Right renal pelvis (tissue), 4 donors: Measurements from ENCODE around the gene MYADM. TPM values are rescaled to one million over a fixed set of nuclear protein-coding genes. Genes with fewer than 3 reads are reported as not detected.
"Not testable (repeated sequence)": the region's sequence is repeated elsewhere in the genome, so short reads cannot be mapped to it uniquely, and the experiment has no call there.

Experiments
- DNase-seq, 4 donors: peaks; one replicate each; pipeline ENCODE4 v3.0.0-alpha.2; 2013; ENCODE audit warnings: low read depth in 4 of 4, low spot score in 3 of 4, missing footprints in 1 of 4
- polyA plus RNA-seq, 4 donors: library from polyadenylated mRNA; unstranded; fragments of 120-200 nt; gene quantifications; one replicate each; pipeline ENCODE4 v1.2.1, GENCODE V29; 2013; ENCODE audit not compliant: insufficient read length in 4 of 4

MYADM gene, protein sequence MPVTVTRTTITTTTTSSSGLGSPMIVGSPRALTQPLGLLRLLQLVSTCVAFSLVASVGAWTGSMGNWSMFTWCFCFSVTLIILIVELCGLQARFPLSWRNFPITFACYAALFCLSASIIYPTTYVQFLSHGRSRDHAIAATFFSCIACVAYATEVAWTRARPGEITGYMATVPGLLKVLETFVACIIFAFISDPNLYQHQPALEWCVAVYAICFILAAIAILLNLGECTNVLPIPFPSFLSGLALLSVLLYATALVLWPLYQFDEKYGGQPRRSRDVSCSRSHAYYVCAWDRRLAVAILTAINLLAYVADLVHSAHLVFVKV
- 10 to 100 TPM; 71.2 to 79.5 (median 79.5) TPM for polyA plus RNA-seq

DNA sequence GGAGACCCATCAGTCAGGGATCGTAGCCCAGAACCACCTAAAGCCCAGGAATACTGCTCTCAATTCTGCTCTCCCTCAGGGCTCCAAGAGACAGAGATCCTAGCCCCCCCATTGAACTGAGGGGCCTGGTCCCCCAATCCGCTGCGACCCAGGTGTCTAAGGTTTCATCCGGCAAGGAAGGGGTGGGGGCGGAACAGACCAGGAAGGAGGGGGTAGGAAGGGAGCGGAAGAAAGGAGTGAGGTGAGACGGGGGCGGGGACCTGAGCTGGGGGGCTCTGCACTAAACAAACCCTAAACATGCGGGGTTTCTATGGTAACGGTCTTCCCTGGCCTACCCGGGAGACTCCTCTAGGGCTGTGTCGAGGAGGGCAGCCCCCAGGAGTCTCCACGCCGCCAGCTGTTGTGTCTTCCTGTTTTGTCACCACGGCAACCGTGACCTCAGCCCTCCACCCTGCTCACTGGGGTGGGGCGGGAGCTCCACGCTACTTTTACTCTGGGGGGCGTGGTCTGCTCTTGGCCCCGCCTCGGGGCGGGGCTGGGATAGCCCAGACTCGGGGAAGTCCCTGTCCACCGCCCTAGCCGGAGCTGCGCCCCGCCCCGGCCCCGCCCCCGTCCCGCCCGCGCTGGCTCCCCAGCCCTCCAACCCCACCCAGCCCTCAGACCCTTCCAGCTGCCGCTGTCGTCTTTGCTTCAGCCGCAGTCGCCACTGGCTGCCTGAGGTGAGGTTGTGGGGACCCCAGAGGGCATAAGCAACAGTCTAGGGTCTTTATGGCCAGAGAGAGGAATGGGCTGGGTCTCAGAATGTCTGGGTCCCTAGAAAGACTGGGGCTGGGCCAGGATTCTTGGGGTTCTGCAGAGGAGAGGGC lies at the start of gene MYADM:
Gene MYADM, plus strand, starts transcription at position 659 of the 866 bp plus-strand sequence. CDS start 5,647 bp downstream, outside the sequence.
- DNase-seq: peak; percentile 98 to 100 (median 99)

DNA sequence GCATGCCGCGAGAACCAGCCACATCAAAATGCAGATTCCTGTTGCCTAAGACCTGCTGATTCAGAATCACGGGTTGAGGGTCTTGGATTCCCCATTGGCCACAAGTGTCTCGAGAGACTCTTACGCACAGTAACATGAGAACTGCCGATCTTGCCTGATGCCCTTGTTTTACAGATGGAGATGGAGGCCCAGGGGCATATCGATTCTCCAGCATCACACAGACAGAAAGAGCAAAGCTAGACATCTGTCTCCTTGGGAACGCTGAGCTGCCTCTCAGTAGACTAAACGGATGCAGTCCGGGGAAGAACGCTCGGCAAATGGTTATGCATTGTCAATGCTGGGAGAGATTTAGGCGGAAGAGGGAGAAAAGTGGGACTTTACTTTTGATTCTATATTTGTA lies 48.9 kb upstream of the MYADM start:
- DNase-seq: no peak

DNA sequence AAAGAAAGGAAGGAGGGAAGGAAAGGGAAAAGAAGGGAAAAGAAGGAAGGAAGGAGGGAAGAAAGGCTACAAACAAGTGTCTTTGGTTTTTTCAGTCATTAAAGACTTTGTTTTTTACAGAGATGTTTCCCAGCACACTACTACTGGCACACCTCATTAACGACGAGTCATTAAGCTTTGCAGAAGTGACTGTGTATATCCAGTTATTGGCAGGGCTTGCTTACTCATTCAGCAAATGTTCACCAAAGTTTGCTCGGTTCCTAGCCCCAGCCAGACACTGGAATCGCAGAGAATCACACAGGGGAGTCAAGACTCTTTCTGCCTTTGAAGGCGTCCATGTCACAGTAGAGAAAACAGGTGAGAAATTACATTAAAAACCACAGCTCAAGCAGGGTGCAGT lies 47.8 kb upstream of the MYADM start:
- DNase-seq: no peak

DNA sequence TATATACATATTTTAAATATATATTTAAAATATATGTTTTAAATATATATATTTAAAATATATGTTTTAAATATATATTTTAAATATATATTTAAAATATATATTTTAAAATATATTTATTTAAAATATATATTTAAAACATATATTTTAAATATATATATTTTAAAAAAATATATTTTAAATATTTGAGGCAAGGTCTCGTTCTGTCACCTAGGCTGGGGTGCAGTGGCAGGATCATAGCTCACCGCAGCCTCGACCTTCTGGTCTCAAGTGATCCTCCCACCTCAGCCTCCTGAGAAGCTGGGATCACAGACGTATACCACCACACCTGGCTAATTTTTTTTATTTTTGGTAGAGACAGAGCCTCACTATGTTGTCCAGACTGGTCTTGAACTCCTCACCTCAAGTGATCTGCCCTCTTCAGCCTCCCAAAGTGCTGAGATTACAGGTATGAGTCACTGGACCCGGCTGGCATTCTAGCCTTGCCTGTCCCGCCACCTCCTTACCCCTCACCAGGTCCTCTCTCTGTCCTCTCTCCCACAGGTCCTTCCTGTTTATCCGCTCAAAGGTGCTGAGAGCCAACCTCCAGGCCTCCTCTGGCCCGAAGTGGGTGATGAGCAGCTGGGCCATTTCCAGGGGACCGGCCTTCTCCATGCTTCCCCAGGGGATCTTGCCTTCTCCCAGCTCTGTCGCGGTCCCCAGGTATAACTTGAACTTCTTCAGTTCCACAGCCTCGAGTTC lies 44.1 kb upstream of the MYADM start:
- no peak for DNase-seq

DNA sequence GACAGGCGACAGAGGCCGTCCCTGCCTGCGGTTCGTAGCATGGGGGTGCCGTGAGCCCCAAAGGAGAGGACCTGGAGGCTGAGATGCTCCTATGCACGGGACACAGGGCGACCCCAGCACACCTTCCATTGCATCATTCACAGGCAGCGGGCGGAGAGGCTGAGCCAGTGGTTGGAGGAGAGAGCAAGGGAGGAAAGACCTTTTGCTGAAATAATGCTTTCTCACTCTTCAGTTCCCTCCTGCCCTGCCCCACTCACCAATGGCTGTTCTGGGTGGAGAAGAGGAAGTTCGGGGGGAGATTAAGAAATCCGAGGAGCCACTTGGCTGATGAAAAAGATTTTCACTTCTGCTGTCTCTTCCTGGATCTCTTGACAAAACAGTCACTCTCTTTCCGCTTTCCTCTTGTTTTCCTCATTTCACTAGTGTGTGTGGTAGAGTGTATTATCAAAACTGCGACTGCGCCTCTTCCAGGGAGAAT lies 43.5 kb upstream of the MYADM start, which contains the start of gene NLRP12:
Gene NLRP12, minus strand, starts transcription at position 181 of the 478 bp plus-strand sequence. Its CDS starts 140 bp downstream, at position 41.
- DNase-seq: no peak

DNA sequence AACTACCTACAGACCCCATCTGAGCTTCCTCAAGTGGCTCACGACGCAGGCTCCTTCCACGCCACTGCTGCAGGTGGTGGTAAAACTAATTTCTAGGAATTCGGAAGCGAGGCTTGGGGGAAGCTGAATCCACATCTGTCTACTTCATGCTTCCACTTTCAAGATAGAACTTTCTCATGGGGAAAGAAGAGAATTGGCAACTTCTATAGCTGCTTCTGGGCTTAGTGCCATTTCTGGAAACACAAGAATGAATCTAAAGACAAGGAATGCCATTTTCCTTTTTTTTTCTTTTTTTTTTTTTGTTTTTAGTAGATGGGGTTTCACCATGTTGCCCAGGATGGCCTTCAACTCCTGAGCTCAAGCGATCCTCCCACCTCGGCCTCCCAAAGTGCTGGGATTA lies 40.8 kb upstream of the MYADM start:
- no peak for DNase-seq

DNA sequence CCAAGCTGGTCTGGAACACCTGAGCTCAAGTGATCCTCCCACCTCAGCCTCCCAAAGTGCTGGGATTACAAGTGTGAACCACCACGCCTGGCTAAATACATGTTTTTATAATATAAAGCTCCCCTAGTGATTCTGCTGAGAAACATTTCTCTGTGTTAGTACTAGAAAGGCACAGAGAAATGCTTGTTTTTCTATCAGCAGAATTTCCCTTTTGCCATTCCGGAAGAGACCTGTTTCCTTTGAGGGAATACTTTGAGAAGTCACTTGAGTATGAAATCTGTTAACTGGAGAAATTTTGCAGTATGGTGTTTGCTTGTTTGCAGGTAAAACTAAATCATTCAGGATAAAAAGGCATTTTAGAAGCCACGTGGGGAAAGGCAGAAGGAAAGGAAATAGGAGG lies 39.2 kb upstream of the MYADM start:
- no peak for DNase-seq

DNA sequence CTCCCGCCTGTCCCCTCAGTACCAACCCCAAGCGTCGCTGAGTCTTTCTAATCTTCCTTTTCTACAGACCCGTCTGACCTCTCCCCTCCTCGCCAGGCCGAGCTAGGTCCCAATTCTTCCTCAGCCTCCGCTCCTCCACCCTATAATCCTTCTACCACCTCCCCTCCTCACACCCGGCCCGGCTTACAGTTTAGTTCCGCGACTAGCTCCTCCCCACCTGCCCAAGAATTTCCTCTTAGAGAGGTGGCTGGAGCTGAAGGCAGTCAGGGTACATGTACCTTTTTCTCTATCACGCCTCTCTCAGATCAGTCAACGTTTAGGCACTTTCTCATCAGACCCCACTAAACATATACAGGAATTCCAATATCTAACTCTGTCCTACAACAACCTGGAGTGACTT lies 34.8 kb upstream of the MYADM start:
- not testable (repeated sequence) for DNase-seq

DNA sequence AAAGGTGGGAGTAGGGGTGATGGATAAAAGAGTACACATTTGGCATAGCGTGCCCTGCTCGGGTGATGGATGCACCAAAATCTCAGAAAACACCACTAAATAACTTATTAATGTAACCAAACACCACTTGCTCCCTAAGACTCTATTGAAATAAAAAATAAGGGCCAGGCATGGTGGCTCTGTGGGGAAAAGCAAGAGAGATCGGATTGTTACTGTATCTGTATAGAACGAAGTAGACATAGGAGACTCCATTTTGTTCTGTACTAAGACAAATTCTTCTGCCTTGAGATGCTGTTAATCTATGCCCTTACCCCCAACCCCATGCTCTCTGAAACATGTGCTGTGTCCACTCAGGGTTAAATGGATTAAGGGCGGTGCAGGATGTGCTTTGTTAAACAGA lies 29.2 kb upstream of the MYADM start:
- DNase-seq: not testable (repeated sequence)

DNA sequence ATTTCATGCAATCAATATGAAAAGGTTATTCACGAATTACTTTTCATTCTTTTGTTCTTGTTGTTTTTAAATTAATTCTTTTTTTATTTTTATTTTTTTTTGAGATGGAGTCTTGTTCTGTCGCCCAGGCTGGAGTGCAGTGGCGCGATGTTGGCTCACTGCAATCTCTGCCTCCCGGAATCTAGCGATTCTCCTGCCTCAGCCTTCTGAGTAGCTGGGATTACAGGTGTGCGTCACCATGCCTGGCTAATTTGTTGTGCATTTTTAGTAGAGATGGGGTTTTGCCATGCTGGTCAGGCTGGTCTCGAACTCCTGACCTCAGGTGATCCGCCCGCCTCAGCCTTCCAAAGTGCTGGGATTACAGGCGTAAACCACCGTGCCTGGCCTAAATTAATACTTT lies 27.4 kb upstream of the MYADM start:
- DNase-seq: not testable (repeated sequence)

DNA sequence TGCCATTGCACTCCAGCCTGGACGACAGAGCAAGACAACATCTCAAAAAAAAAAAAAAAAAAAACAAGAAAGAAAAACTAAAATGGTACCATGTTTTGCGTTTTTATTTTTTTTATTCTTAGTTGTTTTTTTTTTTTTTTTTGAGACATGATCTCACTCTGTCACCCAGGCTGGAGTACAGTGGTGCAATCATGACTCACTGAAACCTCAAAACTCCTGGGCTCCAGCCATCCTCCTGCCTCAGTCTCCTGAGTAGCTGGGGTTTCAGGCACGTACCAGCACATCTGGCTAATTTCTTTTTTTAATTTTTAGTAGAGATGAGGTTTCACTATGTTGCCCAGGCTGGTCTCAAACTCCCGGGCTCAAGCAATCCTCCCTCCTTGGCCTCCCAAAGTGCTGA lies 26.8 kb upstream of the MYADM start:
- DNase-seq: not testable (repeated sequence)

DNA sequence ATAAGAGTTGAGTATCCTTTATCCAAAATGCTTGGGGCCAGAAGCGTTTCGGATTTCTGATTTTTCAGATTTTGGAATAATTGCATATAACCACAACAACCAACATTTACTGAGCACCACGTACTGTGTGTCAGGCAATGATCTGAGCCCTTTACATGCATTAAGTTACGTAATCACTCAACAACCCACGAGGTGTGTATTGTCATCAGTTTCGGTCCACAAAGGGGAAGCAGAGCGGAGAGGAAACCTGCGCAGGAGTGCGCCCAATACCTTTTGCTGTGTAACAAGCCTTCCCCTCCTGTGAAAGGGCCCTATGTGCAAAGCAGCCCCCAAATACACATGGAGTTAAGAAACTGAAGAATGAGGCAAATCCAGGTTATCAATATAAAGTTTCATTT lies 22.8 kb upstream of the MYADM start:
- DNase-seq: no peak

DNA sequence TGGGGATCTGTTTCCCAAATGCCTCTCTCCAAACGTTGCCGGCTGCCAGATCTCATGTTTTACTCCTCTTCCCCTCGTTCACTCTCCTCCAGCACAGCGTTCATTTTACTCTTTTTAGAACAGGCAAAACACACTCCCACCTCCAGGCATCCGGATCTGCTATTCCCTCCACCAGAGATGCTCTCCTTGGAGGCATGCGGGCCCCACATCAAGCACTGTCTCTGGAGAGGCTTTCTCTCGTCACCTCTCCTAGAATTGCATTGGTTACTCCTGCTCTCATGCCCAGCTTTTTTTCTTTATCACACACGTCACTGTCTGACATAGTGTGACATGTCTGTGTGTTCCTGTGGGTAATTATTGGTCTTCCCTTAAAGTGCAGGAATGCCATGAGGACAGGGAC lies 20.1 kb upstream of the MYADM start:
- DNase-seq: no peak

DNA sequence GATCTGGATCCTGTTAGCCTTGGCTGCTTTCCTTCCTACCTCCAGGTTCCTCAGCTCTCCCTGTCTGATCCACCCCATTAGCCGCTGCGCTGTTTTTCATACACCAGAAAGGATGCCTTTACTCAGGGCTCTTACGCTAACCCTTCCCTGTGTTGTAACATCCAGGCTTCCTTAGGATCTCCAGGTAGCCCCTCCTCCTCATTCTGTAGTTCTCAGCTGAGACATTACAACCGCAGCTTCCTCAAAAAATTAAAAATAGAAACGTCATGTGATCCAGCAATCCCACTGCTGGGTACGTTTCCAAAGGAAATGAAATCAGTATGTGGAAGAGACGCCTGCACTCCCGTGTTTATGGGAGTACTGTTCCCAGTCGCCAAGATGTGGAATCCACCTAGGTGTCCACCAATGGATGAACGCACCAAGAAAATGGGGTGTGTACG lies 18.4 kb upstream of the MYADM start:
- no peak for DNase-seq

DNA sequence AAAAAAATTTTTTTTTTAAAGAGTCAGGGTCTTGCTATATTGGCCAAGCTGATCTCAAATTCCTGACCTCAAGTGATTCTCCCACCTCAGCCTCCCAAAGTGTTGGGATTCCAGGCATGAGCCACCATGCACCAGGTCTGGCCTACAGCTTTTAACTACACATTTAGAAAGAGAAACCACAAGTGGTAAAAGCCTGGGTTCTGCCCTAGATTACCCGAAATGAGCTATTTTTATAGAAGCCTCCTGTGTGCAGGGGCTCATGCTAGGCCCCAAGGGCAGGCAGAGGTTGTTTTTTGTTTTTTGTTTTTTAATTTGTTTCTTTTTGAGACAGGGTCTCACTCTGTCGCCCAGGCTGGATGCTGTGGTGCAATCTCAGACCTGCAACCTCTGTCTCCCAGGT lies 14.0 kb upstream of the MYADM start:
- DNase-seq: no peak

DNA sequence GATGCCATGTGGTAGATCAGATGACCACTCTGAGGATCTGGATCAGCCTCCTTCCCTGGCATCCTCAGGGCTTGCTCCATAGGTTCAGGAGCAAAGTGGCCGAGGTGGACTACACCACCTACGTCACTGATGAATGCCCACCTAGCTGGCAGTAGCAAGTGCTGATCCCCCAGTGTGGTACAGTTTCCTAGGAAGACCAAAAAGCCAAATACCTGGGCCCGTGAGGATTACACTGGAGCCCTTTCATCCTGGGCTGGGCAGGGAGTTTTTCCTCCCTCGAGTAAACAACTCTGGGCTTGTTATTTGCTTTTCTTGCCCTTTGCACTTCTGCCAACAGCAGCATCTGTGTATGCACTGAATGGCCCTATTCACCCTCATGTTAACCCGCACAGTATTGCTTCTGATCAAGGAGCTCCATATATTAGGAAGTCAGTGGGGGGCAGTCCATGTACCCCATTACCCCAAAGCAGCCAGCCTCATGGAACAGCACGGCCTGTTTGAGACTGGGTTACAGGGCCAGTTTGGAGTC lies 3.3 kb upstream of the MYADM start:
- DNase-seq: no peak

DNA sequence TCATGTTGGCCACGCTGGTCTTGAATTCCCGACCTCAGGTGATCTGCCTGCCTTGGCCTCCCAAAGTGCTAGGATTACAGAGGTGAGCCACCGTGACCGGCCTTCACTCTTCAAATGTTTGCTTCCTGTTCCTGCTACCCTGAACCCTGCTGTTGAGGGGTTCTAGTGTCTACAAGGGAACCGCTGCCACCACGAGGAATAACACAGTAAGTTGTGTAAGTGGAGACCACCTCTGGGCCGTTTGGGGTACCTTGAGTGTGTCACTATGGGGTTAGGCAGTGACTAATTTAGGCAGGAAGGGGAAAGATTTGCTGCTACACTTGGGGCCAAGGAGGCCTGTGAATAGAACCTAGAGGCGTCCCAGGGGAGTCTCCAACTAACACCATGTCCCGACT lies 2.2 kb upstream of the MYADM start:
- no peak for DNase-seq

DNA sequence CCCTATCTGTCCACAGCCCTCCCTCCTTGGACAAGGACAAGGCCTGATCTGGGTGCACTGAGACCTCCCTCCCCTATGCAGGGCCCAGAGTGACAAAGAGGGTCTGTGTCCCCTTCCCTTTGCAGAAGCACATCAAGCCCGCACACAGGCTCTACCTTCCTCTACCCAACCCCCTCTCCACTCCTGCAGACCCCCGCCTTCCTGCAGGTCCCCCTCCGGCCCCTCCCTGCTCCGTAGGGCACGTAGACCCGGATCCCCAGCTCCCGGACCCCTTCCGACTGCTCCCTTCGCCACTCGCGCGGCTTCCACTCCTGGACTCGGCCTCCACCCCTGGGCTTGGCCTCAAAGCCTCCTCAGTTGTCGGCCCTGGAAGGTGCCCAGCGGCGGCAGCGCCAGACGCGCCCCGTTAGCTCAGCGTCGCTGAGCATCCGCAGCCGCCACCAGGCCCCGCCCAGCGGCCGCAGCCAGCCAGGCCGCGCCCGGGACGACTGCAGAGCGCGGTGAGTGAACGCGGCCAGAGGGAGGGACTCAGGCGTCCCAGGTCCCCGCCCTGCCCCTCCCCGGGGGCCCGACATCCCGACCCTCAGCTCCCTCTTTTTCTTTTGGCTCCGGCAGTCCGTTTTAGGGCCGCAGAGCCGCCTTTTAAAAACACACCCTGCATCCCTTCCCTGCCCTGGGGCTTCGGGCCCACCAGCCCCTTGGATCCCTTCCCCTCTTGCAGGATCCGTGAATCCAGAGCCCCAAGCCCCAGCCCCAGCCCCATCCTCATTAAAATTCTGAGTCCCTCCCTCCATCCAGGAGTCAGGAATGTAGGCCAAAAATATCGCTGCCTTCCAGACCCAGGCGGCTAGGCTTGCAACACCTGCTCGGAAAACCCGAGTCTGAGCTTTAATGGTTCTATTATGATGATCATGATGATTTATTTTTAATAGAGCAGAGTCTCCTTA lies 1.5 kb upstream of the MYADM start:
- DNase-seq: peak in 2 of 4 donors; percentile 59 to 61

DNA sequence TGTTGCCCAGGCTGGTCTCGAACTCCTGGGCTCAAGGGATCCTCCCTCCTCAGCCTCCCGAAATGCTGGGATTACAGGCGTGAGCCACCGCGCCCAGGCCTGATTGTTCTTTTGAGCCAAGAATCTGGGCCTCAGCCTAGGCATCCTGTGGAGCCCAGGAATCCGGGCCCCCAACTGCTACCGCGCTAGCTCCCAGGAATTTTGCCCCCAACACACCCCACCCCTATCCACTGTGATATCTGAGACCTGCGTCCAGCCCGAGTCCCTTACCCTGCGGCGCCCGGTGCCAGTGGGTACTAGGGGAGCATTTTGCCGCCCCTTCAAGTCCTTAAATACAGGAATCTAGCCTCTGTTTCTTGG lies 838 bp upstream of the MYADM start:
- peak in 1 of 4 donors; percentile 41 for DNase-seq
